ENCODE measurements around the gene B4GALNT3. TPM values are rescaled to one million over a fixed set of nuclear protein-coding genes. Genes with fewer than 3 reads are reported as not detected.

Gene B4GALNT3
- total and polyA plus RNA-seq, 9 donors, result 0.58 to 4.2 (median 1.7) TPM

GRCh38 chr12:490260-490659 lies 30.5 kb downstream of the B4GALNT3 start:
- Histone ChIP-seq H3K27me3 (no peaks in the 10 kb centered on the region), H3K9me3 (peaks cover 0 to 3% of the 10 kb centered on the region in 2 donors), H3K4me3 (no peak overlapping the region), H3K36me3 (no peaks in the 10 kb centered on the region), H3K4me1 (ENCODE audit: insufficient read depth) (no peaks in the 10 kb centered on the region), H3K27ac (no peak overlapping the region)
- intact Hi-C loops (cut with DNase I), result no loop called here
- no peak for DNase-seq
- no peak for TF ChIP-seq POLR2A (IDR thresholded peaks at IDR 0.05)
- no peak for TF ChIP-seq EP300 (IDR thresholded peaks at IDR 0.05)
- TF ChIP-seq CTCF (IDR thresholded peaks at IDR 0.05), result no peak

GRCh38 chr12:495466-495865 lies 35.7 kb downstream of the B4GALNT3 start:
- no peaks in the 10 kb centered on the region for H3K4me1 ChIP-seq (ENCODE audit: insufficient read depth)
- H3K36me3 ChIP-seq, result no peaks in the 10 kb centered on the region
- TF ChIP-seq POLR2A (IDR thresholded peaks at IDR 0.05) (no peak), EP300 (IDR thresholded peaks at IDR 0.05) (no peak), CTCF (IDR thresholded peaks at IDR 0.05) (no peak)
- intact Hi-C loops (cut with DNase I), result no loop called here
- DNase-seq, result no peak
- H3K4me3 ChIP-seq, result no peak overlapping the region
- peaks cover 0 to 3% of the 10 kb centered on the region in 2 donors for H3K9me3 ChIP-seq
- H3K27ac ChIP-seq, result no peak overlapping the region
- 72 to 92% (median 88%) methylated on average over 3 of the region's 3 CpGs for WGBS, 3 donors
- H3K27me3 ChIP-seq, result no peaks in the 10 kb centered on the region

GRCh38 chr12:496736-497135 lies 37.0 kb downstream of the B4GALNT3 start:
- Histone ChIP-seq H3K4me1 (ENCODE audit: insufficient read depth) (no peaks in the 10 kb centered on the region), H3K9me3 (peaks cover 0 to 1% of the 10 kb centered on the region in 2 donors), H3K36me3 (no peaks in the 10 kb centered on the region), H3K4me3 (no peak overlapping the region), H3K27ac (no peak overlapping the region), H3K27me3 (no peaks in the 10 kb centered on the region)
- intact Hi-C loops (cut with DNase I), result no loop called here
- DNase-seq, result no peak
- WGBS, 3 donors, result 88 to 90% (median 89%) methylated on average over 11 of the region's 11 CpGs
- TF ChIP-seq EP300 (IDR thresholded peaks at IDR 0.05) (no peak), POLR2A (IDR thresholded peaks at IDR 0.05) (no peak), CTCF (IDR thresholded peaks at IDR 0.05) (no peak)

- Histone ChIP-seq H3K27ac (no peak overlapping the region), H3K27me3 (no peaks in the 10 kb centered on the region), H3K36me3 (no peaks in the 10 kb centered on the region), H3K4me3 (no peak overlapping the region), H3K4me1 (ENCODE audit: insufficient read depth) (no peaks in the 10 kb centered on the region), H3K9me3 (no peaks in the 10 kb centered on the region)
- DNase-seq, result no peak
- 81 to 87% (median 83%) methylated on average over 9 of the region's 9 CpGs for WGBS, 3 donors
- intact Hi-C loops (cut with DNase I), result no loop called here
- no peak for TF ChIP-seq POLR2A (IDR thresholded peaks at IDR 0.05)
- TF ChIP-seq CTCF (IDR thresholded peaks at IDR 0.05), result no peak
- no peak for TF ChIP-seq EP300 (IDR thresholded peaks at IDR 0.05)
Observed at GRCh38 chr12:497501-498160, 37.9 kb downstream of the B4GALNT3 start.

Measured in ovary (tissue), 9 donors.